ENCODE results near the gene BORCS6. TPM values are rescaled to one million over a fixed set of nuclear protein-coding genes. Genes with fewer than 3 reads are reported as not detected.
A peak's percentile ranks its signal among the peaks of the same experiment; 100 is the strongest.

The BORCS6 gene
- total and polyA plus RNA-seq, 2 of the 4 experiments (the other 2 are of a cell fraction) = 2.7 to 3.3 TPM

DNA sequence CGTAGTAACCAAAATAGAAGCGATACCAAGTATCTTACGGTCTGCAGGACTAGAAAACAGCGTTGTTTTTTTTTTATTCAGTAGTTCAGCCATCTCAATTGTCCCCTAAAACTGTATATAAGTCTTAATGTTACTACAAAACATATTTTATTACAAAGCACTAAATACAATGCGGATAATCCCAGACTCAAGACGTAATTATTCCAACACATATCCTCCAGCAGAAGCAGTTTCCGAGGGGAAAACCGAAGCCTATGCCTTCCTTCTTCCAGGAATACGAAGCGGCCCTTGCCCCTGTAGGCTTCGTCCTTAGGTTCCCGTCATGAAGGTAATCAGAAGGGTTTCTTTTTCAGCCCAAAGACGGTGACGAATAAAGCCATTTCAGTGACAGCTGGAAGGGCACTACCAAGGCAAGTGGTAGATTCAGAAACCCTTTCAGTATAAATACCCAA, 16.1 kb downstream of the BORCS6 start:
- peak overlapping the region; percentile 84 for H2AFZ ChIP-seq (replicated peaks; ENCODE audit: low read length, poor library complexity)
- in situ Hi-C loops (cut with MboI; ENCODE audit: low sequenced_read_pairs) = loop anchor here (25.0 kb wide), 1 partner anchor 937 kb away; the partner anchor contains the start of genes DVL2, GABARAP and PHF23
- peak overlapping the region; percentile 88 for H2AK9ac ChIP-seq (replicated peaks; ENCODE audit: low read depth, low read length, poor library complexity)
- H3K27ac ChIP-seq (ENCODE audit: insufficient read depth, low read length) = peak overlapping the region; percentile 64
- peak overlapping the region; percentile 83; the same call in 1 of the 2 replicates for H2AK5ac ChIP-seq (ENCODE audit: low read depth, low read length)
- TF ChIP-seq RCOR1 (IDR thresholded peaks at IDR 0.05; ENCODE audit: insufficient replicate concordance, low read length) = no peak
- 0 out of 2 replicates have a peak, but pooled peaks have one; percentile 30 for TF ChIP-seq MAFK (IDR thresholded peaks at IDR 0.05; ENCODE audit: low read depth, low read length)
- TF ChIP-seq FOS (IDR thresholded peaks at IDR 0.05; ENCODE audit: low read depth, low read length) = no peak
- TF ChIP-seq, protein P1, sequence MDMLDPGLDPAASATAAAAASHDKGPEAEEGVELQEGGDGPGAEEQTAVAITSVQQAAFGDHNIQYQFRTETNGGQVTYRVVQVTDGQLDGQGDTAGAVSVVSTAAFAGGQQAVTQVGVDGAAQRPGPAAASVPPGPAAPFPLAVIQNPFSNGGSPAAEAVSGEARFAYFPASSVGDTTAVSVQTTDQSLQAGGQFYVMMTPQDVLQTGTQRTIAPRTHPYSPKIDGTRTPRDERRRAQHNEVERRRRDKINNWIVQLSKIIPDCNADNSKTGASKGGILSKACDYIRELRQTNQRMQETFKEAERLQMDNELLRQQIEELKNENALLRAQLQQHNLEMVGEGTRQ (IDR thresholded peaks at IDR 0.05; ENCODE audit: low read depth, low read length) = no peak
- H4K5ac ChIP-seq (ENCODE audit: low read depth, low read length) = peak overlapping the region; percentile 95
- WGBS, 2 experiments (ENCODE audit: extremely low coverage in 2 of 2, insufficient read length in 1 of 2) = 0% methylated on average over 5 of the region's 14 CpGs; no CpG with 5 or more reads in 1 of the 2 experiments
- peak overlapping the region; percentile 52; the same call in 1 of the 2 replicates for H4K91ac ChIP-seq (ENCODE audit: insufficient read depth, low read depth, low read length)
- 0 out of 3 replicates have a peak overlapping the region, but pooled peaks have one; percentile 5 for H2BK15ac ChIP-seq (ENCODE audit: low read depth, low read length)
- H2BK120ac ChIP-seq (ENCODE audit: low read depth, low read length) = peak overlapping the region; percentile 64; the same call in 1 of the 2 replicates
- intact Hi-C loops (cut with micrococcal nuclease) = loop anchor here (1.0 kb wide), 1 partner anchor 36 kb away; no protein-coding TSS in a partner anchor
- peak overlapping the region; percentile 37; the same call in 1 of the 2 replicates for H3K56ac ChIP-seq (ENCODE audit: extremely low read depth, insufficient read depth, low read length)
- dilution Hi-C loops (cut with HindIII; ENCODE audit: low sequenced_read_pairs, unreplicated experiment) = no loop called here
- H3K9me3 ChIP-seq (ENCODE audit: control insufficient read depth, insufficient read depth, low read length) = no peaks in the 10 kb centered on the region
- H3K23ac ChIP-seq (ENCODE audit: low read depth, low read length) = peak overlapping the region; percentile 71; the same call in 1 of the 2 replicates
- H4K8ac ChIP-seq (ENCODE audit: low read depth in 2 of 2, low read length in 2 of 2) = peak overlapping the region; percentile 63 to 82
- DNase-seq = no peak
- H3K9me1 ChIP-seq (ENCODE audit: insufficient read depth, low read length) = peaks cover 21% of the 10 kb centered on the region
- ChIA-PET POLR2A (ENCODE audit: unreplicated experiment) (interaction anchor here (0.7 to 1.2 kb wide), 9 partner anchors 9 to 54 kb away, joined by 3 to 8 read pairs (median 4); no protein-coding TSS in a partner anchor), CTCF (interaction anchor here (0.7 kb wide), 1 partner anchor 20 kb away, joined by 3 read pairs; no protein-coding TSS in a partner anchor)
- peak overlapping the region; percentile 79 for H2BK5ac ChIP-seq (ENCODE audit: low read depth, low read length, poor library complexity, severe bottlenecking)
- H3K18ac ChIP-seq (ENCODE audit: low read depth, low read length) = peak overlapping the region; percentile 70
- H3K27me3 ChIP-seq (ENCODE audit: control insufficient read depth, insufficient read depth, low read length) = no peaks in the 10 kb centered on the region
- H3K14ac ChIP-seq (replicated peaks; ENCODE audit: low read depth, low read length) = peak overlapping the region; percentile 39
- peaks cover 9 to 30% of the 10 kb centered on the region in 2 experiments; a peak in 3 of 4 replicates for H3K79me1 ChIP-seq (ENCODE audit: low read depth in 1 of 2, low read length in 2 of 2)
- H3K4ac ChIP-seq (ENCODE audit: low read depth, low read length) = peak overlapping the region; percentile 79
- BruUV-seq (replicated peaks) = no TSS peak
- peak overlapping the region; percentile 51 for H3K4me3 ChIP-seq (ENCODE audit: insufficient read depth, low read depth, low read length)
- no peaks in the 10 kb centered on the region for H3K36me3 ChIP-seq (ENCODE audit: control insufficient read depth, insufficient read depth, low read length)
- H3K9ac ChIP-seq (ENCODE audit: low read depth, low read length) = peak overlapping the region; percentile 83
- no peak overlapping the region for H2BK20ac ChIP-seq (ENCODE audit: low read depth, low read length)
- peak overlapping the region; percentile 95 for H3K4me2 ChIP-seq (ENCODE audit: low read depth, low read length)
- peak; percentile 8 for ATAC-seq (ENCODE audit: low read depth)
- H3K4me1 ChIP-seq (ENCODE audit: control insufficient read depth, insufficient read depth, low read length) = peaks cover 12% of the 10 kb centered on the region
- peaks cover 8% of the 10 kb centered on the region; the same call in 1 of the 2 replicates for H4K20me1 ChIP-seq (ENCODE audit: insufficient read depth, low read length)

Data from IMR-90 (cell line).